A172 (cell line): ENCODE data around the gene PFDN1. TPM values are rescaled to one million over a fixed set of nuclear protein-coding genes. Genes with fewer than 3 reads are reported as not detected.
A peak's percentile ranks its signal among the peaks of the same experiment; 100 is the strongest.
"Not testable (repeated sequence)": the region's sequence is repeated elsewhere in the genome, so short reads cannot be mapped to it uniquely, and the experiment has no call there.

Experiments used
- DNase-seq: peaks from one replicate; pipeline ENCODE4 v3.0.0-alpha.2; 2015; ENCODE audit warnings: low spot score
- total RNA-seq: library from RNA; depleted of rRNA; stranded (reverse); fragments of >200 nt; shearing (Covaris generic); gene quantifications from 2 replicates; pipeline ENCODE4 v1.2.3, GENCODE V29; 2014; rRNA removed

Gene PFDN1
- total RNA-seq, 1 experiment from 2014 or later, result 255 TPM

- DNase-seq, result peak; percentile 87
Measured at GRCh38 chr5:140214831-140215230, 88.1 kb downstream of the PFDN1 start.

- DNase-seq, result no peak
Measured at GRCh38 chr5:140213370-140213983, 89.4 kb downstream of the PFDN1 start.

GRCh38 chr5:140208065-140208464, 94.8 kb downstream of the PFDN1 start:
- no peak for DNase-seq

- DNase-seq, result no peak
Measured at GRCh38 chr5:140207250-140207964, 95.5 kb downstream of the PFDN1 start.

GRCh38 chr5:140205952-140206351, 96.9 kb downstream of the PFDN1 start:
- no peak for DNase-seq

GRCh38 chr5:140205216-140205615, 97.7 kb downstream of the PFDN1 start:
- peak; percentile 43 for DNase-seq

- DNase-seq, result no peak
Measured at GRCh38 chr5:140202610-140203009, 100.3 kb downstream of the PFDN1 start.

- peak; percentile 68 for DNase-seq
Measured at GRCh38 chr5:140202078-140202477, 100.8 kb downstream of the PFDN1 start.

- not testable (repeated sequence) for DNase-seq
Measured at GRCh38 chr5:140198915-140199314, 104.0 kb downstream of the PFDN1 start.

GRCh38 chr5:140197023-140197422, 105.9 kb downstream of the PFDN1 start:
- DNase-seq, result no peak

- no peak for DNase-seq
Measured at GRCh38 chr5:140196115-140196814, 106.6 kb downstream of the PFDN1 start.

Other genes starting within 250 kb of the PFDN1 start
- 10.6 and 11.5 TPM in 2 replicates for gene PURA, start 189.0 kb downstream of the PFDN1 start, total RNA-seq
- 2.5 and 3.2 TPM in 2 replicates for gene IGIP, start 177.2 kb downstream of the PFDN1 start, total RNA-seq
- gene CYSTM1, start 127.9 kb downstream of the PFDN1 start, total RNA-seq, result 48.4 and 54.9 TPM in 2 replicates
- 9.2 and 17.4 TPM in 2 replicates for gene HBEGF, start 43.5 kb upstream of the PFDN1 start, total RNA-seq
- not detected in 2 replicates for gene SLC4A9, start 57.1 kb upstream of the PFDN1 start, total RNA-seq
- 49.3 and 51.3 TPM in 2 replicates for gene ANKHD1, start 98.7 kb upstream of the PFDN1 start, total RNA-seq
- gene EIF4EBP3, start 244.6 kb upstream of the PFDN1 start, total RNA-seq, result not detected in 2 replicates